ENCODE measurements around the gene TRERF1. TPM values are rescaled to one million over a fixed set of nuclear protein-coding genes. Genes with fewer than 3 reads are reported as not detected.
A peak's percentile ranks its signal among the peaks of the same experiment; 100 is the strongest.

The TRERF1 gene
- total RNA-seq, 1 experiment from 2014 or later = 13.9 TPM

DNA sequence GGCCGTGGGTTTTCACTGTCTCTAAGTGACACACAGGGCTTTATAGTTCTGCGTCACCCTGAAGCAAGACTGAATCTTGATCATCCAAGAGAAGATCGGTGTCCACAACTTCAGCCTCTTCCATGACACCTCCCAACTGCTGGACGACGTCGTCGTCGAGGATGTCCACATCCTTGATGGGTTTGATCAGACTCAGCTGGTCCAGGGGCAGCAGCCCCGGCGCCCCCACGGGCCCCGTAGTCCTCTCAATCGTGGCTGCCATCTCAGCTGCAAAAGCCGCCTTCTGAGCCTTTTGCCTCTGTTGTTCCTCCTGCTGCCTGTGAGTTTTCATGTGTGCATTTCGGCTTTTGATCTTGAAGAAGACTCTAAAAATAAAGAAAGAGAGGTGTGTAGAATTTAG, 223.4 kb downstream of the TRERF1 start:
- H2AFZ ChIP-seq (ENCODE audit: low read length) = no peak overlapping the region
- peaks cover 11% of the 10 kb centered on the region for H3K36me3 ChIP-seq (ENCODE audit: low read depth, low read length)
- no peak overlapping the region for H3K4me3 ChIP-seq (ENCODE audit: low read length)
- CTCF ChIA-PET = no interaction called here
- H3F3A ChIP-seq (ENCODE audit: low read length, unreplicated experiment) = peaks cover 22% of the 10 kb centered on the region
- H3K4me1 ChIP-seq (ENCODE audit: insufficient read depth, low read length) = peaks cover 68% of the 10 kb centered on the region
- H3K4me2 ChIP-seq (ENCODE audit: low read length) = peak overlapping the region; percentile 85
- H4K20me1 ChIP-seq (ENCODE audit: low read length) = no peaks in the 10 kb centered on the region
- H3K27ac ChIP-seq (ENCODE audit: low read length) = peak overlapping the region; percentile 98
- BruUV-seq (replicated peaks) = no TSS peak
- intact Hi-C loops (cut with micrococcal nuclease) = loop anchor here (10.0 kb wide), 1 partner anchor 444 kb away; the partner anchor contains the start of genes PRICKLE4 and TOMM6
- POLR2A ChIA-PET (ENCODE audit: unreplicated experiment) = no interaction called here
- H3K9me3 ChIP-seq (ENCODE audit: low read length) = no peaks in the 10 kb centered on the region
- H3K9ac ChIP-seq (ENCODE audit: low read length) = peak overlapping the region; percentile 91
- peaks cover 25% of the 10 kb centered on the region for H3K79me2 ChIP-seq (ENCODE audit: low read length)
- TF ChIP-seq EZH2 (IDR thresholded peaks at IDR 0.05; ENCODE audit: low read length, unreplicated experiment) = no peak
- TF ChIP-seq, protein P1, sequence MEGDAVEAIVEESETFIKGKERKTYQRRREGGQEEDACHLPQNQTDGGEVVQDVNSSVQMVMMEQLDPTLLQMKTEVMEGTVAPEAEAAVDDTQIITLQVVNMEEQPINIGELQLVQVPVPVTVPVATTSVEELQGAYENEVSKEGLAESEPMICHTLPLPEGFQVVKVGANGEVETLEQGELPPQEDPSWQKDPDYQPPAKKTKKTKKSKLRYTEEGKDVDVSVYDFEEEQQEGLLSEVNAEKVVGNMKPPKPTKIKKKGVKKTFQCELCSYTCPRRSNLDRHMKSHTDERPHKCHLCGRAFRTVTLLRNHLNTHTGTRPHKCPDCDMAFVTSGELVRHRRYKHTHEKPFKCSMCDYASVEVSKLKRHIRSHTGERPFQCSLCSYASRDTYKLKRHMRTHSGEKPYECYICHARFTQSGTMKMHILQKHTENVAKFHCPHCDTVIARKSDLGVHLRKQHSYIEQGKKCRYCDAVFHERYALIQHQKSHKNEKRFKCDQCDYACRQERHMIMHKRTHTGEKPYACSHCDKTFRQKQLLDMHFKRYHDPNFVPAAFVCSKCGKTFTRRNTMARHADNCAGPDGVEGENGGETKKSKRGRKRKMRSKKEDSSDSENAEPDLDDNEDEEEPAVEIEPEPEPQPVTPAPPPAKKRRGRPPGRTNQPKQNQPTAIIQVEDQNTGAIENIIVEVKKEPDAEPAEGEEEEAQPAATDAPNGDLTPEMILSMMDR (conservative IDR thresholded peaks at IDR 0.05; ENCODE audit: low read depth, low read length) = no peak
- TF ChIP-seq EZH2phosphoT487 (IDR thresholded peaks at IDR 0.05; ENCODE audit: borderline replicate concordance, low read length) = no peak
- ATAC-seq (no peak), DNase-seq (no peak)
- no peaks in the 10 kb centered on the region for H3K27me3 ChIP-seq (ENCODE audit: low read length)
- H3K9me2 ChIP-seq (replicated peaks; ENCODE audit: low read length) = no peaks in the 10 kb centered on the region

DNA sequence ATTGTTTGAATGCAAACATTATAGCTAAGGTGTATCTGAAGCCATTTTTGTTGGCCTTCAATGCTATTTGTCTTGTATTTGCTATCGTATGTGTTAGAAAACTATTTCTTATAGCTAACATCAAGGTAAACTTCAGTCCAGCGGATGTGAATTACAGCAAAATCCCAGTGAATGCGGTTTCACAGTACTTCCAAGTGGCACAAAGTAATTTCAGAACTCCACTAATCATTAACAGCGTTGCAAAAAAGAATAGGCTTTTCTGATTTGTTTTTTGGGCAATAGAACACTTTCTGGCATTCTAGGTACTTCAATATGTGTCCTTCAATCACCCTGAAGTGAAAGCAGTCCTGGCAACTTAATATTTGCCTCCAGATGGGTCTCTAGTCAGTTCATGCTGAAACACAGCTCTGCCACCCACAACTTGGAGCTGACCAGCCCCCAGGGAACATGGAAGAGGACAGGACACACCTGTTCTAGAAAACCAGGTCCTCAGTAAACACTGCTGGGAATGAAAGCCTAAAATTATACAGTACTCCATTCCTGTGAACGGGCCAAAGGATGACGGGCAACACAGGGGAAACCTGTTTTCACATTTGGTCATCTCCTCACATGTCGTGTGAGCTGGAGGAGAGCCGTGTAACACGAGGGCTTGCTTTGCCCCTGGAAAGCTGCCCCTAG, 224.4 kb downstream of the TRERF1 start:
- H3K27me3 ChIP-seq (ENCODE audit: low read length) = no peaks in the 10 kb centered on the region
- H3K79me2 ChIP-seq (ENCODE audit: low read length) = peaks cover 25% of the 10 kb centered on the region
- no peak for TF ChIP-seq EZH2phosphoT487 (IDR thresholded peaks at IDR 0.05; ENCODE audit: borderline replicate concordance, low read length)
- no peak for TF ChIP-seq EZH2 (IDR thresholded peaks at IDR 0.05; ENCODE audit: low read length, unreplicated experiment)
- TF ChIP-seq, protein P1 (conservative IDR thresholded peaks at IDR 0.05; ENCODE audit: low read depth, low read length) = no peak
- H3K36me3 ChIP-seq (ENCODE audit: low read depth, low read length) = peaks cover 11% of the 10 kb centered on the region
- no peak overlapping the region for H2AFZ ChIP-seq (ENCODE audit: low read length)
- peak overlapping the region; percentile 91 for H3K9ac ChIP-seq (ENCODE audit: low read length)
- peak overlapping the region; percentile 98 for H3K27ac ChIP-seq (ENCODE audit: low read length)
- BruUV-seq (replicated peaks) = TSS peak; percentile 47
- intact Hi-C loops (cut with micrococcal nuclease) = loop anchor here (1.0 to 10.0 kb wide), 2 partner anchors 10 to 443 kb away; partner anchors contain the start of genes MRPS10, PRICKLE4 and TOMM6
- no peaks in the 10 kb centered on the region for H3K9me3 ChIP-seq (ENCODE audit: low read length)
- no peaks in the 10 kb centered on the region for H4K20me1 ChIP-seq (ENCODE audit: low read length)
- CTCF ChIA-PET = interaction anchor here (0.6 to 1.6 kb wide), 6 partner anchors 13 to 320 kb away, joined by 3 to 15 read pairs (median 4); no protein-coding TSS in a partner anchor
- H3K4me2 ChIP-seq (ENCODE audit: low read length) = peak overlapping the region; percentile 85
- POLR2A ChIA-PET (ENCODE audit: unreplicated experiment) = interaction anchor here (0.6 to 1.4 kb wide), 5 partner anchors 12 to 645 kb away, joined by 3 to 7 read pairs (median 4); no protein-coding TSS in a partner anchor
- peaks cover 22% of the 10 kb centered on the region for H3F3A ChIP-seq (ENCODE audit: low read length, unreplicated experiment)
- H3K9me2 ChIP-seq (replicated peaks; ENCODE audit: low read length) = no peaks in the 10 kb centered on the region
- ATAC-seq (no peak), DNase-seq (peak; percentile 82)
- peak overlapping the region; percentile 45 for H3K4me3 ChIP-seq (ENCODE audit: low read length)
- peaks cover 78% of the 10 kb centered on the region for H3K4me1 ChIP-seq (ENCODE audit: insufficient read depth, low read length)
